GM19397 (cell line): ENCODE data around the gene GPR108.

Experiments used
- ATAC-seq: cut with Tn5 transposase; IDR thresholded peaks from one replicate; pipeline ENCODE4 v1.9.1; 2021; ENCODE audit warnings: mild to moderate bottlenecking, moderate library complexity; ENCODE audit not compliant: unreplicated experiment

GPR108 gene

DNA sequence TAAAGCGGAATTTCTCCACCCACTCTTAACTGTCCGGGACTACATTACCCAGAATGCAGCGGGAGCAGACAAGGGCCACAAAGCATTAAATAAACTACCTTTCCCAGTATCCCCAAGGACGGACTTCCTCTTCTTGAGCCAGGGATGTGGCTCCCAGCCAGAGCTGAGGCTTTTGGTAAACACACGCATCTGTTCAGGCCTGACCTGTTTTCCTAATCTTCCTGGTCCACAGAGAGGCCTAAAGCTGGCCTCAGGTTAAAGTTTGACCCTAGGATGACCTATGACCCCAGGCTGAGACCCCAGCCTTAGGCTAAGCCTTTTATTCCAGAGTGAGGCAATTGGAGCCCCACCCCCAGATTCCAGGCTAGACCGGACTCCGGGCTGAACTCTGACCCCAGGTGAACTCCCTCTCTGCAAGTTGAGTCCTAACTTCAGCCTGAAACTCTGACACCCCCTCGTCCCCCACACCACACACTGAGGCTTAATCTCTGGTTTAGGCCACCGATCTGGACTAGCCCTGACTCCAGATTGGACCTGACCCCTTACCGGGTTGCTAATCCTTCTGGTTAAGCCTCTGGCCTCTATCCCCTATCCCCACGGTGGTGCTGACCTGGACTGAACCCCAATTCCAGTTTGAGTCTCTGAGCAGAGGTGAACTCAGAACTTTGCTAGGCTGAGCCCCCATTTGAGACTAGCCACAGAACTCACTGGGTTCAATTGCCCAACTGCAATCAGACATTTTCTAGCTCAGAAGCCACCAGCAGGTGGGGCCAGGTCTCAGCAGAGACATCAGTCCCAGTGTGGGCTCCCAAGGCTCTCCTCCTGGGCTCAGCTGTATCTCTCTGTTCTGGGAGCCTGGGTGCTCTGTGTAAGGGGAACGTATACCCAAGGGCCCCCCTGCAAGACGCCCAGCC lies 750 bp upstream of the GPR108 start:
- no peak for ATAC-seq

DNA sequence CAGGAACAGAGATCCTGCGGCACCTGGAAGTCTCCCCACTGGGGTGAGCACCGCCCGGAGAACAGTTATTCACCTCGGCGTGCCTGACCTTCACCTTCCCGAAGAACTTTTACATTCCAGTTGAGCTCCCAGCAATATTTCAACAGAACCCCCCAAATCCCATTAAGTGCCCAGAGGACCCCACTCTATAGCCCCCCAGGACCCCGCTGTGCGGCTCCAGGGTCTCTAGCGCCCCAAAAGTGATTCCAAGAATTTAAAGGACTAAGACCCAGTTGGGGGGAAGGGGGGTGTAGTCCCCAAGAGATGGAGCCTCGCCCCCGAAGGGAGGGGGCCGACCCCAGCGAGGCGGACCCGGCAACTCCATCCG lies 480 bp downstream of the GPR108 start:
- no peak for ATAC-seq

DNA sequence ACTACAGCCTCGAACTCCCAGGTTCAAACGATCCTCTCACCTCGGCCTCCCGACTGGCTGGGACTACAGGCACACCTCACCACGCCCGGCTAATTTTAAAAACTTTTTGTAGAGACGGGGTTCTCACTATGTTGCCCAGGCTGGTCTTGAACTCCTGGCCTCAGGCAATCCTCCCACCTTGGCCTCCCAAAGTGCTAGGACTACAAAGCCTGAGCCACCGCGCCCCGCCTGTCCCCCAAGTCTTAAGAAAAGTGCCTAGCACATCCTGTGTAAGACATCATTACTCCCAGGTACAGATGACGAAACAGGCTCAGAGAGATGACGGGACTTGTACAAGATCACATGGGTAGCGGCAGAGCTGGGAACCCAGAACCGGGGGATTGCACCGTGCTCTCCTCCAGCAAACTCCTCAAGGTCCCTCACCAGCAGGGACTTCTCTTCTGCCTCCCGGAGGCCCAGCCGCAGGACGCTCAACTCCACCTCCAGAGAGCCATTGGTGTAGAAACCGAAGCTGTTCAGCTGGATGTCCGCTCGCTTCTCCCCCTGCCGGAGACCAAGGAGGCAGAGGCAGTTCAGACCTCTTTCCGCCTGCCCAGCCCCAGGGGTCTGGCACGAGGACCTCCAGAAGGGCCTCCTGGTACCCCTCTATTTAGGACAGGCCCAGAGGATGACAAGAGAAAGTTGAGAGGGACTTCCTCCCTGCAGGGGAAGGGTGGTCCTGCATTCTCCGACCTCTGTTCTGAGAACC lies 1.0 kb downstream of the GPR108 start:
- ATAC-seq: no peak

DNA sequence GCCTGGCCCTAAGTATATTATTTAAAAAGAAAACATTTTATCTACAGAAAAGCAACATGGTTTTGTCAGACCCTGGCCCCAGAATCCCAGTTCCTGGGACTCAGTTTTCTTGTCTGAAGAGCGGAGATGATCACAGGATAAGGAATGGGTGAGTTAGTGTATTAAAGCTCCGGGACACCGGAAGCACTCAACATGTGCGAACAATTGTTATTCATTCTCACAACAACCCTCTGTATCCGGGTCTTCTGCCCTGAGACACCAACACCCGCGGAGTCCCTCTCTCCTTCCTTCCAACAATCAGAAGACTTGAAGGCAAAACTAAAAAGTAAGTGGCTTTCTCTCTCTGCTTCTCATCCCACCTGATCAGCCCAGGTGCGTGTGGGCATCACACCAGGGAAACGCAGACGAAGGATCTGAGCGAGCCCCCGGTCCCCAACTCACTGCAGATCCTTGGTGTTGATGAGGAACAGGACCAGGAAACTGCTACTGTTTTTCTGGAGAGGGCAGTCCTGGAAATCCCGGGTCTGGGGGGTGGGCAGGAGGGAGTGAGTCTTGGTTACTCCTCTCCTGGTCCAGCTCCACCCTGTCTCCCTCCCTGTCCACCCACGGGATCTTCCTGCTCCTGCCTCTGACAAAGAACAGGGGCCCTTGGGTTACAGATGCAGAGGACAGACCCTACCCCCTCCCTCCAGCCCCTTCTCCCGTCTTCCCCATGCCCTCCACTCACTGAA lies 2.0 kb downstream of the GPR108 start:
- no peak for ATAC-seq

DNA sequence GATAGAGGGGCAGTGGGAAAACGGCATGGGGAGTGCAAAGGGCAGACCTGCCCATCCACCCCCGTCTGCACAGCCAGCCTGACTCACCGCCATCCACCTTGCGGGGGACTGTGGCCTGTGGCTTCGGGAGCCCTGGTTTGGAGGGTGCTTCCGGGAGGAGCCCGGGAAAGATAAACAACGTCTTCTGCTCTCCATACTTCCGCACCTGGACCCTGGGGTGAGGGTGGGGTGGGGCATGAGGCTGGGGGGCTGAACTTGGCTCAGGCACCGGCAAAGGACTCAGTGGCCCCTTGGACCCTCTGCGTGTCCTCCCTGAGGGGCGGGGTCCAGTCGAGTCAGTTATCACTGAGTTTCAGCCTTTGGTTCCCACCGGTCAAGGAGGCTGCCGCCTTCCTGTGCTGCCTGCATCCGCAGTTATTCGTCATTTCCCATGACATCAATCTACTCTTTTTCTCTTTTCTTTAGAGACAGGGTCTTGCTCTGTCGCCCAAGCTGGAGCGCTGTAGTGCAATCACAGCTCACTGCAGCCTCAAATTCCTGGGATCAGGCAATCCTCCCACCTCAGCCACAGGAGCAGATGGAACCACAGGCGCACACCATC lies 3.2 kb downstream of the GPR108 start:
- ATAC-seq: no peak

DNA sequence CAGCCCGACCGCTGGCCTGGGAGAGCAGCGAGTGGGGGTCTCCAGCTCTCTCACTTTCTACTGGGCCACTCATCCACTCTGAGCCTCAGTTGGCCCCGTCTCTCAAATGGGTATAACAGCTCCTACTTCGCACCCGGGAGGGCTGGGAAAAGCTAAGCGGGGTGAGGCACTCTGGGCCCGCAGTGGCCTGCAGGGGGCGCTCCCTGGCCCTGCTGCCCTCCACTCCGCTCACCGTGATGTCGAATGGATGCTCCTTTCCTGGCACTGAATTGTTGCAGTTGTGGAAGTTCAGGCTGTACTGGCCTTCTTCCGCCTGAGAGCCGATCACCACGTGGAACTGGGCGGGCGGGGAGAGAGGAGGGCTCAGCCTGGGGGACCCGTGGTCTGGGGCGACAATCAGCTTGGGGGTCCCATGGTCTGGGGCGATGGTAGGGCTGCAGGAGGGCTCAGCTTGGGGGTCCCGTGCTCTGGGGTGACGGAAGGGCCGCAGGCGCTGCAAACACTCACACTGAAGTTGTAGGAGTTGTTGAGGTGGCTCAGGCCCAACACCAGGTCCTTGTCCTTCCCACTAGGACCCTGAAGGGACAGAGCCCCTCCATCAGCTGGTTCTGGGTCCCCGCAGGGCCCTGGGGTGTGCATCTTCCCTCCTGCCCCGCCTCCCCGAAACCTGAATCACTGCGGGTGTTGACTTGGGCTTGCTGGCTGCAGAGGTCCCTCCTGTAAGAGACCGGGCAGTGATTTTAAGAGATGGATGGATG lies 3.9 kb downstream of the GPR108 start:
- no peak for ATAC-seq

DNA sequence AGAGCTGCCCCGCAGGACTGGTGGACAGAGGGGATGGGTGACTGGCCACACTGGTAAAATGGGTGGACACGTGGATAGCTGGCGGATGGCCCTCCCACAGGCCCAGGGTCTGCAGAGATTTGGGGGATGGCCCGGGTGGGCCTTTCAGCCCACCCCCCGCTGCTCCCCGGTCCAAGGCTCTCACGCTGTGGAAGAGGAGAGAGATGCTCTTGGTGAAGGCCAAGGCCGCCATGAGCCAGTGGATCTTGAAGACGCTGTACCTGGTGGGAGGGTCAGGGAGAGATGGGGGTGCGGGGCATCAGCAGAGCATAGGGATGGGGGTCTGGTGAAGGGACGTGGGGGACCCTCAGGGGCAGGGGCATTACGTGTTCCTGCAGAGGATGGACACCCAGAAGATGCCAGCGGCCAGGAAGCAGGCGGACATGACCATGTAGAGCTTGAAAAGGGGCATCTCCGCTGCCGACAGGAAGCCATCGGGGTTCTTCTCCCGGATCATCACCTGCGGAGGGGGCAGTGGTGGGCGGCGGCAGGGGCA lies 4.5 kb downstream of the GPR108 start:
- ATAC-seq: no peak

DNA sequence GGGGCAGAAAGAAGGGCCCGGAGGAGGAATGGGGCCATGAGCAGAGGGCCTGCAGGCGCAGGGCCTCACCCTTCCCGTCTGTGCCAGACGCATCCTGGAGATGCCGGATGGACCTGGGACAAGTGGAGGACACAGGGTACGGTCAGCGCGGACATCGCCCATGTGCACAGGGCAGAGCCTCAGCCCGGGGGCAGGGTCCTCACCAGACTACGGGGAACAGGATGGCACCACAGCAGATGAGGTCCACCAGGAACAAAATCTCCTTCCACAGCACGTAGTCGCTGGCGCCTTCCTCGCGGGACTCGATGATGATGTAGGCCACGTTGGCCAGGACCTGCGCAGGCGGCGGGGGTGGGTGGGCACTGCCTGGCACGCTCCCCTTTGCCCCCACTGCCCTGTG lies 5.6 kb downstream of the GPR108 start:
- no peak for ATAC-seq

DNA sequence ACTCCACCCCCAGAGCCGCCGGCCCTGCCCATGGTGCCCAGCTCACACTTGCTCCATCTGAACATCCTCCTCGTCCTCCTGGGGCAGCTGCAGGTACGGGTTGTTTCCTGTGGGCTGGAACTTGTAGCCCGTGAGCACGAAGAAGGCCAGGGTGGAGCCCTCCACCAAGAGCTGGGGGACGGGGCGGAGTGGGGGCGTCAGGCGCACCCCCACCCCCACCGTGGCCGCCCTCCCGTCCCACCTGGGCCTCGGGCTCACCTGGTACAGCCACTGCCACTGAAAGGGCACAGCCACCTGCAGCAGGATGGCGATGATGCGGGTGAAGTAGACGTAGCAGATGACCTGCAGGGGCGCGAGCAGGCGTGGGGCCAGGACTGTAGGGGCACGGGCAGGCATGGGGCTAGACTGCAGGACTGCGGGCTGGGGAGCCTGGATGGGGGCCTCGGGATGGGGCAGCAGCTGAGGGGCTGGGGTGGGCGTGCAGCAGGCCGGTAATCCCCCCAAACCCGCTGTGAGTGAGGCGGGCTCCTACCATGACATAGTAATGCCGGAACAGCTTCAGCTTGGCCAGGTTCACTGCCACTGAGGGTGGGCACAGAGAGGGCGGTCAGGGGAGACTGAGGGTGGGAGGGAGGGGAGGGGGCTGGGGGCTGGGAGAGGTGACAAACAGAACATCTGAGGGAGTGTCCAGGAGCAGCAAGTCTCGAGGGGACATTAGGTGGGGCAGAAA lies 6.3 kb downstream of the GPR108 start:
- no peak for ATAC-seq

DNA sequence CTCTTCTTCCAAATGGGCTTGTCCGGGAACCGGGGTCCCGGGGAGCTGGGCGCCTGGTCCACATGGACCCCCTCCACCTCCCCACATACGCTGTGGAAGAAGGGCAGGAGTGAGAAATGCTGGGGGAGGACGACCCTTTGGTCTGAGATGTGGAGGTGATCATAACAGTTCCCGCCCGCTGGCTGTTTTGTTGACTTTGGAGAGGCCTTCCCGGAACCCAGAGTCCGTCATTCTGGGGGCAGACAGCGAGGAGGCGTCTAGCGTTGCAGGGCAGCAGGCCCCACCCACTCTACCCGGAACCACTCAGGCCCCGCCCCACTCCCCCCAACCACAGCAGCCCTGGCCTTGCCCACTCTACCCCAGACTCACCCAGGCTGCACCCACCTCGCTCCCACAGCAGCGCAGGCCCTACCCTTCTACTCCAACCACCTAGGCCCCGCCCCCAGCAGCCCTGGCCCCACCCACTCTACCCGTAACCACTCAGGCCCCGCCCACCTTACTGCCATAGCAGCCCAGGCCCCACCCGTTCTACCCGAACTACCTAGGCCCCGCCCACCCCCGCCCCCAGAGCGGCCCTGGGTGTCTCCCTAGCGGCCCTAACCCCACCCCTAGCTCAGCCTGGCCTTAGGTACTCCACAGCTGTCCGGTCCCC lies 7.1 kb downstream of the GPR108 start:
- no peak for ATAC-seq

DNA sequence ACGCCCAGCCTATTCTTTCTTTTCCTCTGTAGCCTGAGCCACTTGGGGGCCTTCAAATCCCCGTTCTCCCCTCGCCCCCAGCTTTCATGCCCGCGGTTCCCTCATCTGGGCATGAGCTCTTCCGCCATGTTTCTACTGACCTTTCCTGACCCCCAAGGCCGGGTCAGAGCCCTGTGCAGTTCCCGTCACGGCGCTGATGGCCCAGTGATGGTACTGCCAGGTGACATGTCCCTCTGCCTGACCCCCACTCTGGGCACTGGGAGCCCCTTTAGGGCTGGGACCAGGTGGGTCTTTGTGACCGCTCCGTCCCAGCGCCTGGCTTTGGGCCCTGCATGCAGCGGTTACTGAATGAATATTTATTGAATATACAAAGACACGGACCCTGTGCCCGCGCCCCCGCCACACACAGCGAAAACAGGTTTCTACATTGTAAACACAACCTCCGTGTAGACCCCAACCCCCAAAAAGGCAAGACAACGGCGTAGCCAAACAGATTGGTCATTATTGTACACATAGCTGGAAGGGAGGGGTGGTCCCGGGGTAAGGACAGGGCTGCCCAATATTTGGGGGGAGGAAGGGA lies 7.7 kb downstream of the GPR108 start:
- no peak for ATAC-seq

DNA sequence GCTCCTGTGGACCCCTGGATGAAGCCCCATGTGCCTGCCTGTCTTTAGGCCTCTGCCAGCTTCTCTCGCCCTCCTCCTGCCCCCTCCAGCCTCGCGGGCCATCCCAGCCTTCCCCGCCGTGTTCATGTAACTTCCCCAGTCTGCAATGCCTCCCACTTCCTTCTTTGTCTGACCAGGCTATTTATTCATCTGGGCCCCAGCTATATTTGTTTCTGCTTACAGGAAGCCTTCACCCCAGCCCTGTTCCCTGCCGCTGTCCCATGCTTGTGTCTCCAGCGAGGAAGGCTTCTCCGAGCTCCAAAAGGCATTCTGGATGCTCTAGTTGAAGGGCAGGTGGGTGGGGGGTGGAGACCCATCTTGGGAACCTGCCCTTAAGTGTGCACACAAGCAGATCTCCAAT lies 9.0 kb downstream of the GPR108 start:
- no peak for ATAC-seq

DNA sequence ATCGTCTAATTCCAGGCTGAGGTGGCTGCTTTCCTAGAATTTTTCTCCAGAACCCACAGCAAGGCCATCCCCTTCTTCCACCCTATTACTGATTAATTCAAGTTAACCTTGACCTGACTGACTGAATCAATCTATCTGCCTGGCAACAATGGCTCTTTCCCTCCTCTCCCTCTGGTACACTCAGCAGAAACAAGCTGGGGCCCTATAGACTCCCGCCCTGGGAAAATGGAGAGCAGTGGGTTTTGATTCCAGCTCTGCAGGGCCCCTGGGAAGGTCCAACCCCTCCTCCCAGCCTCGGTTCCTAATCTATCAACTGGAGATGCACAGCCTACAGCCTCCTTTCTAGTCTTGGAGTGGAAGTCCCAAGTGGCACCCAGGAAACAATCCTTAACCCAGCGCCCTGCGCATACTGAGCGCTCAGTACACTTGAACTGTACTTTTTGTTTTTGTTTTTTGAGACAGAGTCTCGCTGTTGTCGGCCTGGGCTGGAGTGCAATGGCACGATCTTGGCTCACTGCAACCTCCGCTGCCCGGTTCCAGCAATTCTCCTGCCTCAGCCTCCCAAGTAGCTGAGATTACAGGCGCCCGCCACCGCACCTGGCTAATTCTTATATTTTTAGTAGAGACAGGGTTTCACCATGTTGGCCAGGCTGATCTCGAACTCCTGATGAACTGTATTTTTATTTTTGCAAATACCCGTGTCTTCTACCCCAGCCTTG lies 11.7 kb downstream of the GPR108 start:
- no peak for ATAC-seq

DNA sequence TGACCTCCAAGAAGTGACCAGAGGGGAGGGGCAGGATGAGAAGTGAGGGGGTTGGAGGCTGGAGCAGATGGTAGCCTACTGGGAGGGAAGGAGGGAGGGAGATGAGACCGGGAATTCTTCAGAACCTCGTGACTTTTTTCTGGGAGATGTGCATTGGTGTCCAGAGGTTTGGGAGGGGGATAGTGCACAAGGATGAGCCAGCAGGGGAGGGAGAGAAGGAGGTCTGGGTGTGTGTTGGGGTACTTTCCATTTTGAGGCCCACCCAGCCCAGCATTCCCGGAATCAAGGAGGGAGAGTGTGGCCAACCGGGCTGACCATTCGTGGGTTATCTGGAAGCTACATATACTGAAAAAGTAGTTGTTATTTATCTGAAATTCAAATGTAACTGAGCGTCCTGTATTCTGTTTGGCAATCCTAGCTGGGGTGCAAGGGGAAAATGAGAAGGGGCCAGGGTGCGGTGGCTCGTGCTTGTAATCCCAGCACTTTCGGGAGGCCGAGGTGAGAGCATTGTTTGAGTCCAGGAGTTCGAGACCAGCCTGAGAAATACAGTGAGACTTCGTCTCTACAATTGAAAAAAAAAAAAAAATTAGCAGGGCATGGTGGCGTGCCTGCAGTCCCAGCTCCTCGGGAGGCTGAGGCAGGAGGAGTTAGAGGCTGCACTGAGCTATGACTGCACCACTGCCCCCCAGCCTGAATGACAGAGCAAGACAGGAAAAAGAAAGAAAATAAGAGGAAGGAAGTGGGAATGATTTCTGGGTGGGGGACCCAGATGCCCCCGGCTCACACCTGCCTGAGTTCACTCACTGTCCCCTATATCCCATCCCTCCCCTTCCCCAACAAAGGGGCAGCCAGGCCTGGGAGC lies 12.5 kb downstream of the GPR108 start:
- ATAC-seq: no peak

DNA sequence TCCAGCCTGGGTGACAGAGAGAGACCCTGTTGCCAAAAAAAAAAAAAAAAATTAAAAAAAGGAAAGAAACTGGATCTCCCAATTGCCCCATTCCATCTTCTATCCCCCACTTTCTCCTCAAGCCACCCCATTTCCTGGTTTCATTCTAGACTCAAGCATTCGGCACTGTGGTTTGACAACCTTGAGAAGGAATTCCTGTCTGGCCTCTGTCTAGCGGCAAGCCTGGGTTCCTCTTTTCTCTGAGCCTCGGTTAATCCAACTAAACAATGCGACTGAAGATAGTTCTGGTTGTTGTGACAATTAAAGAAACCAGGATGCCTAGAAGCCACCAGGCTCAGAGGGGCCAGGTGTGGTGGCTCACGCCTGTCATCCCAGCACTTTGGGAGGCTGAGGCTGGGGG lies 13.6 kb downstream of the GPR108 start:
- no peak for ATAC-seq

DNA sequence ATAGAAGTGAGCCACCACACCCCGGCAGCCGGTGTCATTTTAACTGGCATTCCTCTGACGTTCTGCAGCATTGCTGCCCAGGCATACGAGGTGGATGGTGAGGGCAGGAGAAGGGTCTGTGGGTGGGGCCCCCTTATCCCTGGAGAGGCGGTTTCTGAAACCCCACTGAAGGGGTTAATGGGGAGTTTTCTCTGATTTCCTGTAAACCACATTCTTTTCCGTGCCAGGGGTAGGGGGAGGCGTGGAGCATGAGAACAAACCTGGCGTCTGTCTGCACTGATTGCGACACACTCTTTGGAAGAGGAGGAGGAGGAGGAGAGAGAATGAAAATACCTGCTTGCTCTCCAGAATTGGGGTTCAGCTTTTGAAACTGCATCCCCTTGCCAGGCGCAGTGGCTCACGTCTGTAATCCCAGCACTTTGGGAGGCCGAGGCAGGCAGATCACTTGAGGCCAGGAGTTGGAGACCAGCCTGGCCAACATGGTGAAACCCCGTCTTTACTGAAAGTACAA lies 14.2 kb downstream of the GPR108 start:
- no peak for ATAC-seq

DNA sequence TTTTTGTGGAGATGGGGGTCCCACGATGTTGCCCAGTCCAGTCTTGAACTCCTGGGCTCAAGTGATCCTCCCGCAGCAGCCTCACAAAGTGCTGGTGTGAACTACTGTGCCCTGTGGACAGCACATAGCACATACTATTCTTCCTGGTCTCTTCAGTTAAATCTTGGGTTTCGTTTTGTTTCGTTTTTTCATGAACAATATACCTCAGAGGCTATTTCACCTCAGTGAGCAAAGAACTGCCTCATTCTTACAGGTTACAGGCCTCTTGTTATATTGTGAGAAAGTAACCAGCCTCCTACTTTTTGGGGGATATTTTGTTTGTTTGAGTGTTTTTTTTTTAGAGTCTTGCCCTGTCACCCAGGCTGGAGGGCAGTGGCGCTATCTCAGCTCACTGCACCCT lies 15.6 kb downstream of the GPR108 start:
- no peak for ATAC-seq
